Stomach (tissue), 9 donors: ENCODE measurements around the gene ENO3. TPM values are rescaled to one million over a fixed set of nuclear protein-coding genes. Genes with fewer than 3 reads are reported as not detected.

Experiments used
- DNase-seq, 2 donors: peaks; one replicate each; pipeline versions ENCODE4 v3.0.0 to v3.0.0-alpha.2; 2013 to 2019
- H3K27ac ChIP-seq, 5 donors: fragments of 200-600 bp in 4 of 5; sonication (generic) in 4 of 5; one replicate each; pipeline ENCODE4 v1.5.1; 2013 to 2019; ENCODE audit warnings: mild to moderate bottlenecking in 1 of 5, moderate library complexity in 1 of 5
- H3K27me3 ChIP-seq, 3 donors: fragments of 200-600 bp; sonication (generic); one replicate each; pipeline ENCODE4 v1.5.1; 2017 to 2019; ENCODE audit warnings: mixed run types in 1 of 3
- H3K36me3 ChIP-seq, 4 donors: fragments of 200-600 bp; sonication (generic); 1 replicate in 3 of 4; 2 replicates in 1 of 4; pipeline ENCODE4 v1.5.1; 2016 to 2019
- H3K4me1 ChIP-seq, 4 donors: fragments of 200-600 bp; sonication (generic); one replicate each; pipeline ENCODE4 v1.5.1; 2016 to 2019
- H3K4me3 ChIP-seq, 4 donors: fragments of 200-600 bp; sonication (generic) in 3 of 4; one replicate each; pipeline ENCODE4 v1.5.1; 2016 to 2019; ENCODE audit warnings: mild to moderate bottlenecking in 1 of 4
- H3K9me3 ChIP-seq, 4 donors: fragments of 200-600 bp; sonication (generic); one replicate each; pipeline ENCODE4 v1.5.1; 2016 to 2019
- CTCF ChIP-seq, 7 experiments: fragments of 450-650 bp in 4 of 7; fragments of 200-600 bp in 3 of 7; sonication (generic) in 3 of 7; IDR thresholded peaks; one replicate each; pipeline ENCODE4 v1.5.1; 2016 to 2019; ENCODE audit warnings: antibody characterized with exemption in 7 of 7, control low read depth in 2 of 7, mild to moderate bottlenecking in 1 of 7
- EP300 ChIP-seq: sonication (generic); formaldehyde crosslinking; IDR thresholded peaks from one replicate; pipeline ENCODE4 v1.6.1; 2017; ENCODE audit warnings: antibody characterized with exemption
- POLR2A ChIP-seq, 4 donors: fragments of 450-650 bp; IDR thresholded peaks; one replicate each; pipeline ENCODE4 v1.6.1; 2016; ENCODE audit warnings: antibody characterized with exemption in 4 of 4, control low read depth in 2 of 4, mild to moderate bottlenecking in 1 of 4, moderate library complexity in 1 of 4
- POLR2AphosphoS5 ChIP-seq, 3 donors: sonication (generic); formaldehyde crosslinking; IDR thresholded peaks; one replicate each; pipeline ENCODE4 v1.6.1; 2016; ENCODE audit warnings: antibody characterized with exemption in 3 of 3
- WGBS, 5 donors: extraction: QIAGEN DNeasy Blood & Tissue Kit in 3 of 5; methylation state at CpG; one replicate each; pipeline versions ENCODE4 v1.1.5 to v1.1.7; 2013 to 2018; 5-methylcytosine and 5-hydroxymethylcytosine counted together
- intact Hi-C: fragments of 100-400 bp; cut with DNase I; formaldehyde crosslinking; loops from one replicate; pipeline ENCODE4 v1.15.1; 2023; ENCODE audit warnings: low total_unique reads
- polyA plus RNA-seq, 3 donors: library from polyadenylated mRNA; stranded (reverse); fragments of 200-250 nt; gene quantifications; one replicate each; pipeline ENCODE4 v1.2.3, GENCODE V29; 2013
- total RNA-seq, 5 donors: library from RNA; depleted of rRNA; stranded (reverse); fragments of >200 nt; gene quantifications; one replicate each; pipeline versions ENCODE4 v1.1.0 to v1.2.3, GENCODE V29; 2014 to 2016
- donor health status: healthy with polysubstance abuse.
- donor health status: Bipolar disorder and iron deficiency.
- donor health status: healthy.

ENO3 gene
- total and polyA plus RNA-seq, 8 donors, result 1.8 to 12.1 (median 9.3) TPM; not detected in 1

GRCh38 chr17:4938688-4939545 is 12.0 kb upstream of the ENO3 start:
- WGBS, 5 donors, result 35 to 47% (median 42%) methylated on average over 15 to 19 of the region's 19 CpGs
- Histone ChIP-seq H3K36me3 (peaks cover 42 to 52% (median 48%) of the 10 kb centered on the region in 4 donors), H3K9me3 (no peaks in the 10 kb centered on the region), H3K27me3 (no peaks in the 10 kb centered on the region), H3K4me1 (peaks cover 39 to 62% (median 60%) of the 10 kb centered on the region in 4 donors), H3K27ac (peak overlapping the region; percentile 91 to 100 (median 95)), H3K4me3 (peak overlapping the region; percentile 70 to 91 (median 84))
- intact Hi-C loops, result no loop called here
- DNase-seq, result no peak
- TF ChIP-seq EP300, result no peak
- no peak for TF ChIP-seq CTCF (IDR thresholded peaks at IDR 0.05)
- no peak for TF ChIP-seq POLR2A (IDR thresholded peaks at IDR 0.05)
- no peak for TF ChIP-seq POLR2AphosphoS5 (IDR thresholded peaks at IDR 0.05)

GRCh38 chr17:4939546-4939795 is 11.4 kb upstream of the ENO3 start:
- H3K27me3 ChIP-seq, result no peaks in the 10 kb centered on the region
- H3K9me3 ChIP-seq, result no peaks in the 10 kb centered on the region
- peak overlapping the region; percentile 91 to 100 (median 95) for H3K27ac ChIP-seq
- H3K36me3 ChIP-seq, result peaks cover 45 to 58% (median 53%) of the 10 kb centered on the region in 4 donors
- DNase-seq, result no peak
- intact Hi-C loops, result no loop called here
- WGBS, 5 donors, result 0% methylated on average over 1 to 16 of the region's 16 CpGs
- H3K4me1 ChIP-seq, result peaks cover 37 to 62% (median 60%) of the 10 kb centered on the region in 4 donors
- H3K4me3 ChIP-seq, result peak overlapping the region; percentile 70 to 91 (median 84)
- TF ChIP-seq EP300, result no peak
- TF ChIP-seq POLR2A (IDR thresholded peaks at IDR 0.05), result no peak
- TF ChIP-seq POLR2AphosphoS5 (IDR thresholded peaks at IDR 0.05), result no peak
- no peak for TF ChIP-seq CTCF (IDR thresholded peaks at IDR 0.05)

GRCh38 chr17:4939796-4940554 is 10.9 kb upstream of the ENO3 start, which contains the start of the genes RNF167 and SLC25A11:
TSS of gene RNF167 (plus strand) at chr17:4940268. CDS start at chr17:4940910, 642 bp downstream.
TSS of gene SLC25A11 (minus strand) at chr17:4940046. CDS start at chr17:4939910, 136 bp downstream.
- H3K27me3 ChIP-seq, result no peaks in the 10 kb centered on the region
- WGBS, 5 donors, result 0% methylated on average over 52 to 72 of the region's 72 CpGs
- H3K27ac ChIP-seq, result peak within 1 kb of the TSS; percentile 91 to 100 (median 95)
- intact Hi-C loops, result no loop called here
- H3K9me3 ChIP-seq, result no peaks in the 10 kb centered on the region
- peak within 1 kb of the TSS; percentile 70 to 91 (median 84) for H3K4me3 ChIP-seq
- H3K4me1 ChIP-seq, result peaks cover 42 to 63% (median 63%) of the 10 kb centered on the region in 4 donors
- TF ChIP-seq CTCF (IDR thresholded peaks at IDR 0.05) (no peak), EP300 (no peak), POLR2AphosphoS5 (IDR thresholded peaks at IDR 0.05) (peak; percentile 63 to 92 (median 69)), POLR2A (IDR thresholded peaks at IDR 0.05) (peak in 1 of 4 donors; percentile 34)
- H3K36me3 ChIP-seq, result peaks cover 49 to 63% (median 58%) of the 10 kb centered on the region in 4 donors
- peak; percentile 96 to 99 for DNase-seq
